GM23248 (cell line): ENCODE data around the gene PLCB4. TPM values are rescaled to one million over a fixed set of nuclear protein-coding genes. Genes with fewer than 3 reads are reported as not detected.

ENCODE experiments used
- DNase-seq: peaks from one replicate; pipeline ENCODE4 v3.0.0-alpha.2; 2015
- H2AFZ ChIP-seq: fragments of 200-600 bp; sonication (generic); 2 replicates; pipeline ENCODE4 v1.6.1; 2016; ENCODE audit warnings: antibody characterized with exemption
- H3F3A ChIP-seq: fragments of 200-600 bp; sonication (generic); 2 replicates; pipeline ENCODE4 v1.6.1; 2016; ENCODE audit warnings: mild to moderate bottlenecking, antibody characterized with exemption, mixed run types; ENCODE audit not compliant: insufficient read depth
- H3K27ac ChIP-seq: fragments of 200-600 bp; sonication (generic); 2 replicates; pipeline ENCODE4 v1.5.1; 2016; ENCODE audit warnings: mild to moderate bottlenecking
- H3K27me3 ChIP-seq: fragments of 200-600 bp; sonication (generic); replicated peaks from 2 replicates; pipeline ENCODE4 v1.6.1; 2016; ENCODE audit warnings: mild to moderate bottlenecking; ENCODE audit not compliant: insufficient read depth
- H3K36me3 ChIP-seq: fragments of 200-600 bp; sonication (generic); 2 replicates; pipeline ENCODE4 v1.6.1; 2016; ENCODE audit warnings: low read depth, mild to moderate bottlenecking
- H3K4me1 ChIP-seq: fragments of 200-600 bp; sonication (generic); 2 replicates; pipeline ENCODE4 v1.6.1; 2016; ENCODE audit warnings: mild to moderate bottlenecking; ENCODE audit not compliant: insufficient read depth
- H3K4me2 ChIP-seq: fragments of 200-600 bp; sonication (generic); one replicate; pipeline ENCODE4 v1.6.1; 2016; ENCODE audit warnings: mild to moderate bottlenecking; ENCODE audit not compliant: unreplicated experiment
- H3K4me3 ChIP-seq: fragments of 200-600 bp; sonication (generic); 2 replicates; pipeline ENCODE4 v1.5.1; 2016; ENCODE audit warnings: mild to moderate bottlenecking
- H3K79me2 ChIP-seq: fragments of 200-600 bp; sonication (generic); 2 replicates; pipeline ENCODE4 v1.6.1; 2016; ENCODE audit warnings: mild to moderate bottlenecking; ENCODE audit not compliant: insufficient read depth
- H3K9ac ChIP-seq: fragments of 200-600 bp; sonication (generic); 2 replicates; pipeline ENCODE4 v1.6.1; 2016; ENCODE audit warnings: mild to moderate bottlenecking
- H3K9me2 ChIP-seq: fragments of 200-600 bp; sonication (generic); 2 replicates; pipeline ENCODE4 v1.6.1; 2016; ENCODE audit warnings: mixed run types, mild to moderate bottlenecking, moderate library complexity; ENCODE audit not compliant: insufficient read depth
- H3K9me3 ChIP-seq: fragments of 200-600 bp; sonication (generic); one replicate; pipeline ENCODE4 v1.6.1; 2017; ENCODE audit warnings: low read depth
- H4K20me1 ChIP-seq: fragments of 200-600 bp; sonication (generic); 2 replicates; pipeline ENCODE4 v1.6.0; 2016; ENCODE audit not compliant: insufficient read depth
- EZH2 ChIP-seq: fragments of 200-600 bp; sonication (generic); IDR thresholded peaks from 2 replicates; pipeline ENCODE4 v1.6.1; 2018; ENCODE audit warnings: antibody characterized with exemption, mild to moderate bottlenecking; ENCODE audit not compliant: insufficient read depth, poor library complexity, severe bottlenecking
- EZH2phosphoT487 ChIP-seq: fragments of 200-600 bp; sonication (generic); IDR thresholded peaks from 2 replicates; pipeline ENCODE4 v1.6.1; 2018; ENCODE audit warnings: antibody characterized with exemption, moderate library complexity, mild to moderate bottlenecking, low read depth; ENCODE audit not compliant: insufficient read depth
- WGBS, 2 experiments: methylation state at CpG; one replicate each; pipeline ENCODE4 v1.1.6; 2015 to 2017; ENCODE audit warnings: low lambda C conversion rate in 2 of 2, low coverage in 1 of 2; ENCODE audit errors: missing lambda C conversion rate in 2 of 2; 5-methylcytosine and 5-hydroxymethylcytosine counted together
- in situ Hi-C: fragments of 300-500 bp; cut with MboI; formaldehyde crosslinking; loops from 2 replicates; pipeline ENCODE4 v1.15.0; 2020
- polyA plus RNA-seq: library from polyadenylated mRNA; unstranded; fragments of >200 nt; fragmentation: Nextera tagmentation; extraction: Ambion mirVana; gene quantifications from 2 replicates; pipeline ENCODE4 v1.2.1, GENCODE V29; 2016
- total RNA-seq: library from RNA; depleted of rRNA; stranded (reverse); fragments of >200 nt; shearing (Covaris generic); gene quantifications from 2 replicates; pipeline ENCODE4 v1.2.3, GENCODE V29; 2014

The PLCB4 gene
- total and polyA plus RNA-seq, 2 experiments from 2014 or later: 5.0 to 9.5 TPM

DNA sequence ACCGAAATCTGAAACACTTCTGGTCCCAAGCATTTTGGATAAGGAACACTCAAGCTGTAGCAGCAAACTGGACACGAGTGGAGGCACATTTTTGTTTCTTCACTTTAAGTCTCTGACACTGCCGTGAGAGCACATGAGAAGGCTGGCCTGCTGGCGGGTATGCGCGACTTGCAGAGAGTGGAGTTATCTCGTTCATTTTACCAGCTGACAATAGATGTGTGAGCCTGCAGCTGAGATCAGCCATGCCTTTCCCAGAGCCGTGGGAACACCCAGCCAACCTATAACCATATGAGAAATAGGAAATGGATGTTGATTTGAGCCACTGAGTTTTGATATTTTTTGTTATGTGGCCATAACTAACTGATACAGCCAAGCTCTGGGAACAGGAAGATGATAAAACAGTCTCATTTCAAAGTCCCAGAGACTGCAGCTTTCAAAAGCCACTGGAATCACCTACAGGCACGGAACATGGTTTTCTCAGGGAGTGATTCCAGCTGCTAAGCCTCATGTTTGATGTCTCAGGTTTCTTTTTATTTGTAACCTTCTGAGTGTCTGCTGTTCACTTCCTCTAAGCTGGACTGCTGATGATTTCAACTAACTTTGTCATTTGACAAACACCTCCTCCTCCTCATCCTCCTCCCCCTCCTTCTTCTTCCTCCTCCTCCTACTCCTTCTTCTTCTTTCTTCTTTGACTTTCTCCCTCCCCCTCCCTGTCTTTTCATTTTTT lies 416.9 kb downstream of the PLCB4 start:
- H3K9me2 ChIP-seq: no peaks in the 10 kb centered on the region
- no peak overlapping the region for H3K27ac ChIP-seq
- 61 to 66% methylated on average over 9 of the region's 9 CpGs for WGBS, 2 experiments
- H3K4me1 ChIP-seq: no peaks in the 10 kb centered on the region
- no peaks in the 10 kb centered on the region for H3F3A ChIP-seq
- H2AFZ ChIP-seq: no peak overlapping the region
- H3K9ac ChIP-seq: no peak overlapping the region
- DNase-seq: no peak
- in situ Hi-C loops: no loop called here
- H3K4me2 ChIP-seq: no peak overlapping the region
- TF ChIP-seq EZH2: no peak
- TF ChIP-seq EZH2phosphoT487: no peak
- no peak overlapping the region for H3K4me3 ChIP-seq
- no peaks in the 10 kb centered on the region for H3K36me3 ChIP-seq
- H3K9me3 ChIP-seq: no peaks in the 10 kb centered on the region
- no peaks in the 10 kb centered on the region; the same call in 1 of the 2 replicates for H4K20me1 ChIP-seq
- H3K27me3 ChIP-seq: 0 out of 2 replicates have a peak, but pooled peaks cover 5% of the 10 kb centered on the region
- H3K79me2 ChIP-seq: no peaks in the 10 kb centered on the region

DNA sequence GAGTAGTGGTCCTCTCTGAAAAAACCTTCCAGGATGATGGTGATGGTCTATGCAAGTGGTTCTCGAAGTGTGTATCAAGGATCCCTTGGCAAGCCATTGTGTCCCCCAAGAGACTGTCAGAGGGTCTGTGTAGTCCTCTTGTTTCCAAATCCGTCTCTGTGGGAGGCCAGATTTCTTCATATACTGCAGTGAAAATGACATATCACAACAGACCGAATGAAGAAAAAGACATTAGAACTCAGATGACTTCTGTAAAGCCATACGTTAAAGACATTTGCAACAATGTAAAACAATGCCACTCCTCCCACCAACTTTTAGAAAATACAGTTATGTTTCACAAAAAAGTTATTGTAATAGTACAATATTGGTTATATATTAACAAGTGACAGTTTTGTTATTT lies 418.3 kb downstream of the PLCB4 start:
- H3K4me3 ChIP-seq: no peak overlapping the region
- 51 to 59% methylated on average over 4 of the region's 4 CpGs for WGBS, 2 experiments
- H2AFZ ChIP-seq: no peak overlapping the region
- TF ChIP-seq EZH2: no peak
- no peak for TF ChIP-seq EZH2phosphoT487
- no peak overlapping the region for H3K9ac ChIP-seq
- no peaks in the 10 kb centered on the region for H3K4me1 ChIP-seq
- in situ Hi-C loops: no loop called here
- H4K20me1 ChIP-seq: no peaks in the 10 kb centered on the region; the same call in 1 of the 2 replicates
- no peaks in the 10 kb centered on the region for H3F3A ChIP-seq
- H3K9me2 ChIP-seq: no peaks in the 10 kb centered on the region
- 0 out of 2 replicates have a peak, but pooled peaks cover 5% of the 10 kb centered on the region for H3K27me3 ChIP-seq
- H3K9me3 ChIP-seq: no peaks in the 10 kb centered on the region
- H3K27ac ChIP-seq: no peak overlapping the region
- DNase-seq: no peak
- H3K4me2 ChIP-seq: no peak overlapping the region
- no peaks in the 10 kb centered on the region for H3K79me2 ChIP-seq
- H3K36me3 ChIP-seq: no peaks in the 10 kb centered on the region

DNA sequence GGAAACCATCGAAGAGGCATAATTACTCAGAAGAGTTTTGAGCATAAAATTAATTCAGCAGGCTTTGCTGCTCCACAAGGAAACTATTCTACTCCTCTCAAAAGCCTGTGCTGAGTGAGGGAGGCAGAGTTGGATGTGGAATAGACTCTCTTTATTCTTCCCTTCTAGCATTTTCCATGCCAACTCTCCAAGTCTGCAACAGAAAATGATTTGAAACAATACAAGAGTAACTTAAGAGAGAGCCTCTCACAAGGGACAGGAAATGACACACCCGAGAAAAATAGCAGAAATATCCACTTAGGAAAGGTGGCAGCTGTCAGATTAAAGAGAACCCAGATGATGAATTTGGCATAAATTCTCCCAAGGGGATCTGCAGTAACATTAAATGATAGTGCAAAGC lies 419.2 kb downstream of the PLCB4 start:
- no peak for DNase-seq
- 24 to 30% methylated on average over 2 of the region's 2 CpGs for WGBS, 2 experiments
- H3K4me2 ChIP-seq: no peak overlapping the region
- in situ Hi-C loops: no loop called here
- H4K20me1 ChIP-seq: no peaks in the 10 kb centered on the region; the same call in 1 of the 2 replicates
- H3K9me2 ChIP-seq: no peaks in the 10 kb centered on the region
- no peaks in the 10 kb centered on the region for H3K79me2 ChIP-seq
- H3K9me3 ChIP-seq: no peaks in the 10 kb centered on the region
- H2AFZ ChIP-seq: no peak overlapping the region
- TF ChIP-seq EZH2: no peak
- TF ChIP-seq EZH2phosphoT487: no peak
- H3K27me3 ChIP-seq: 0 out of 2 replicates have a peak, but pooled peaks cover 5% of the 10 kb centered on the region
- H3K9ac ChIP-seq: no peak overlapping the region
- H3K27ac ChIP-seq: no peak overlapping the region
- no peak overlapping the region for H3K4me3 ChIP-seq
- H3K36me3 ChIP-seq: no peaks in the 10 kb centered on the region
- H3K4me1 ChIP-seq: no peaks in the 10 kb centered on the region
- H3F3A ChIP-seq: no peaks in the 10 kb centered on the region

DNA sequence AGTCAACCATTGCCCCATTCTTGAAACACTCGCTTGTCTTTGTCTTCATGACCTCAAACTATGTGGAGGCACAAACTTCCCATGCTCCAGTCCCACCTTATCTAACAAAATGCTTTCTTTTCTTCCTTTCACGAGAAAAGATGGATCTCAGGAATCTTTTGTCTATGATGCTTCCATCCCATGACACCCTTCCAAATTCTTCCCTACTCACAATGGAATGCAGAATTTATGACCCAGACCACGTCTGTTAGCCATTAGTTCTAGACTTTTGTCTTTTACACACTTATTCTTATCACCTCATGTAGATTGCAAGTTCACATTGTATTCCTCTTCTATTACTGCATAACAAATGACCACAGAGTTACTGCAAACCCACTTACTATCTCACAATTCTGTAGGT lies 421.3 kb downstream of the PLCB4 start:
- Histone ChIP-seq H3K9me2 (no peaks in the 10 kb centered on the region), H2AFZ (no peak overlapping the region), H4K20me1 (no peaks in the 10 kb centered on the region; the same call in 1 of the 2 replicates), H3K4me1 (no peaks in the 10 kb centered on the region), H3K9me3 (no peaks in the 10 kb centered on the region), H3K4me2 (no peak overlapping the region), H3K36me3 (no peaks in the 10 kb centered on the region), H3K27ac (no peak overlapping the region), H3K9ac (no peak overlapping the region), H3K27me3 (0 out of 2 replicates have a peak, but pooled peaks cover 5% of the 10 kb centered on the region), H3K4me3 (no peak overlapping the region), H3K79me2 (no peaks in the 10 kb centered on the region), H3F3A (no peaks in the 10 kb centered on the region)
- in situ Hi-C loops: no loop called here
- TF ChIP-seq EZH2phosphoT487 (no peak), EZH2 (no peak)
- DNase-seq: no peak
- WGBS, 2 experiments: 18 to 19% methylated on average over 3 of the region's 3 CpGs
